HepG2 (cell line): ENCODE measurements around the gene OR51G2. TPM values are rescaled to one million over a fixed set of nuclear protein-coding genes. Genes with fewer than 3 reads are reported as not detected.

Source experiments
- ATAC-seq: fragments of 200-7000 bp; cut with Tn5 transposase; 3 replicates; pipeline ENCODE4 v1.9.1; 2020; ENCODE audit warnings: mild to moderate bottlenecking, moderate library complexity
- BruUV-seq: library from RNA; stranded (reverse); fragments of 400-500 nt; replicated peaks from 2 replicates; lab custom pipeline; 2021; lab: Mats Ljungman, UMichigan
- CTCF ChIA-PET: fragments of 300-600 bp; formaldehyde crosslinking; extraction: SDS; loops from one replicate; lab custom pipeline; 2021; ENCODE audit warnings: low total read pairs, inconsistent platforms, low intra/inter-chr PET ratio; lab: Yijun Ruan, JAX
- POLR2A ChIA-PET: fragments of 350-600 bp; sonication (Branson Sonifier 250); formaldehyde crosslinking; loops from one replicate; lab custom pipeline; 2020; ENCODE audit warnings: antibody characterized with exemption, inconsistent platforms; lab: Yijun Ruan, JAX
- DNase-seq: peaks from one replicate; pipeline ENCODE4 v3.0.0-alpha.2; 2015; ENCODE audit warnings: low spot score
- FAIRE-seq: peaks from 3 replicates; lab custom pipeline; 2011; peaks lifted over from hg19 to GRCh38; lab: Jason Lieb, UNC
- H2AFZ ChIP-seq: one replicate; pipeline ENCODE4 v1.6.1; 2011; ENCODE audit warnings: low read length, inconsistent platforms
- H3K27ac ChIP-seq: fragments of 300-600 bp; 3 replicates; pipeline ENCODE4 v1.8.0; 2011; ENCODE audit warnings: mixed run types, mild to moderate bottlenecking, mixed read lengths, low read length, inconsistent platforms; ENCODE audit not compliant: insufficient read depth; ENCODE audit errors: extremely low read length
- H3K27me3 ChIP-seq, 2 experiments: fragments of 200-600 bp in 1 of 2; 2 replicates in 1 of 2; 3 replicates in 1 of 2; pipeline versions ENCODE4 v1.6.0 to v1.8.0; 2011; ENCODE audit warnings: low read length in 2 of 2, mild to moderate bottlenecking in 2 of 2, moderate library complexity in 2 of 2, inconsistent platforms in 1 of 2; ENCODE audit not compliant: insufficient read depth in 2 of 2, control insufficient read depth in 1 of 2
- H3K36me3 ChIP-seq, 2 experiments: fragments of 200-600 bp in 1 of 2; replicated peaks in 1 of 2; 2 replicates in 1 of 2; 3 replicates in 1 of 2; pipeline versions ENCODE4 v1.5.1 to v1.8.0; 2011; ENCODE audit warnings: low read length in 2 of 2, inconsistent platforms in 1 of 2; ENCODE audit not compliant: insufficient read depth in 2 of 2, control insufficient read depth in 1 of 2
- H3K4me1 ChIP-seq: 2 replicates; pipeline ENCODE4 v1.5.1; 2012; ENCODE audit warnings: low read length, inconsistent platforms; ENCODE audit not compliant: insufficient read depth
- H3K4me2 ChIP-seq: 2 replicates; pipeline ENCODE4 v1.6.0; 2011; ENCODE audit warnings: low read depth, low read length, inconsistent platforms
- H3K4me3 ChIP-seq, 3 experiments: fragments of 200-600 bp in 1 of 3; sonication (generic), shearing (Covaris generic) in 1 of 3; replicated peaks in 1 of 3; 2 replicates each; pipeline ENCODE4 v1.5.1; 2011 to 2016; ENCODE audit warnings: low read length in 3 of 3, inconsistent platforms in 2 of 3, low read depth in 2 of 3, mild to moderate bottlenecking in 2 of 3, control low read depth in 1 of 3, mixed read lengths in 1 of 3; ENCODE audit not compliant: insufficient read depth in 1 of 3
- H3K79me2 ChIP-seq: one replicate; pipeline ENCODE4 v1.6.1; 2011; ENCODE audit warnings: low read length, inconsistent platforms; ENCODE audit not compliant: insufficient read depth
- H3K9ac ChIP-seq: 2 replicates; pipeline ENCODE4 v1.6.0; 2011; ENCODE audit warnings: mild to moderate bottlenecking, low read depth, low read length, inconsistent platforms; ENCODE audit not compliant: insufficient read depth
- H3K9me3 ChIP-seq: 2 replicates; pipeline ENCODE4 v1.5.1; 2012; ENCODE audit warnings: mild to moderate bottlenecking, low read length
- H4K20me1 ChIP-seq: 2 replicates; pipeline ENCODE4 v1.6.0; 2011; ENCODE audit warnings: inconsistent platforms, mild to moderate bottlenecking, low read length, moderate library complexity; ENCODE audit not compliant: insufficient read depth
- CREB1 ChIP-seq, 2 experiments: fragments of 450-650 bp in 1 of 2; IDR thresholded peaks; 2 replicates each; pipeline ENCODE4 v1.6.1; 2016 to 2017; ENCODE audit warnings: control low read depth in 1 of 2, mild to moderate bottlenecking in 1 of 2, missing compliant biosample characterization in 1 of 2, missing genetic modification characterization in 1 of 2
- JDP2 ChIP-seq: sonication (generic); formaldehyde crosslinking; IDR thresholded peaks from 2 replicates; pipeline ENCODE4 v1.8.1; 2022; ENCODE audit warnings: missing genetic modification reagents, borderline replicate concordance
- KLF9 ChIP-seq: IDR thresholded peaks from 2 replicates; pipeline ENCODE4 v1.6.1; 2016; ENCODE audit warnings: low read depth
- RARG ChIP-seq: sonication (generic); formaldehyde crosslinking; IDR thresholded peaks from 2 replicates; pipeline ENCODE4 v1.4.0; 2020; ENCODE audit warnings: low read depth, mild to moderate bottlenecking, missing genetic modification reagents
- SKI ChIP-seq: fragments of 450-650 bp; IDR thresholded peaks from one replicate; pipeline ENCODE4 v1.6.1; 2018; ENCODE audit warnings: mild to moderate bottlenecking; ENCODE audit not compliant: partially characterized antibody
- SMARCE1 ChIP-seq: fragments of 450-650 bp; IDR thresholded peaks from 2 replicates; pipeline ENCODE4 v1.6.1; 2017; ENCODE audit warnings: borderline replicate concordance
- STAT5B ChIP-seq: sonication (generic); formaldehyde crosslinking; IDR thresholded peaks from 2 replicates; pipeline ENCODE4 v1.4.0; 2020; ENCODE audit warnings: missing genetic modification reagents
- U2AF1 ChIP-seq: fragments of 200-400 bp; formaldehyde crosslinking; optimal IDR thresholded peaks from 2 replicates; pipeline ENCODE3; 2017; ENCODE audit warnings: mild to moderate bottlenecking, low read depth, low read length
- ZFP36L2 ChIP-seq: sonication (generic); formaldehyde crosslinking; IDR thresholded peaks from 2 replicates; pipeline ENCODE4 v1.4.0; 2020; ENCODE audit warnings: missing genetic modification reagents
- ZNF136 ChIP-seq: sonication (generic); formaldehyde crosslinking; IDR thresholded peaks from 2 replicates; pipeline ENCODE4 v1.8.1; 2022; ENCODE audit warnings: low read depth, mild to moderate bottlenecking, moderate library complexity, missing genetic modification reagents
- ZNF547 ChIP-seq: sonication (generic); formaldehyde crosslinking; IDR thresholded peaks from 2 replicates; pipeline ENCODE4 v1.5.1; 2020; ENCODE audit warnings: mild to moderate bottlenecking, missing genetic modification reagents
- ZNF616 ChIP-seq: sonication (generic); formaldehyde crosslinking; IDR thresholded peaks from 2 replicates; pipeline ENCODE4 v1.5.0; 2020; ENCODE audit warnings: low read depth, mild to moderate bottlenecking, missing genetic modification reagents
- in situ Hi-C: cut with HindIII; loops from 2 replicates; pipeline ENCODE4 v1.10.0; 2017; ENCODE audit warnings: low pct_unique_long_range_greater_than_20kb; ENCODE audit not compliant: extremely low pct_ligation_motif_present
- intact Hi-C: fragments of 100-400 bp; cut with micrococcal nuclease; formaldehyde crosslinking; loops from one replicate; pipeline ENCODE4 v1.10.0; 2022; ENCODE audit not compliant: unreplicated experiment
- polyA plus RNA-seq, 8 experiments: library from polyadenylated mRNA; depleted of rRNA in 3 of 8; stranded (reverse) in 7 of 8; unstranded in 1 of 8; fragments of >200 nt; fragmentation: Illumina TruSeq in 4 of 8; extraction: Trizol in 4 of 8; gene quantifications; 2 replicates each; pipeline versions ENCODE4 v1.2.1 to v1.2.3, GENCODE V29; 2011 to 2016; ENCODE audit warnings: low read depth in 4 of 8, missing spikeins in 1 of 8, mixed read lengths in 1 of 8; ENCODE audit not compliant: insufficient read depth in 1 of 8
- total RNA-seq, 5 experiments: library from RNA; depleted of rRNA; stranded (reverse); fragments of >200 nt; fragmentation: Illumina TruSeq; extraction: Trizol; gene quantifications; 2 replicates each; pipeline ENCODE4 v1.2.3, GENCODE V29; 2016; ENCODE audit warnings: low read depth in 1 of 5
- TF ChIP-seq, protein P1 (sequence below): sonication (generic); formaldehyde crosslinking; IDR thresholded peaks from 2 replicates; pipeline ENCODE4 v1.5.0; 2020; ENCODE audit warnings: missing genetic modification reagents
- TF ChIP-seq, protein P2 (sequence below): sonication (generic); formaldehyde crosslinking; IDR thresholded peaks from 2 replicates; pipeline ENCODE4 v1.4.0; 2020; ENCODE audit warnings: missing genetic modification reagents, borderline replicate concordance
- TF ChIP-seq, protein P3 (sequence below): sonication (generic); formaldehyde crosslinking; IDR thresholded peaks from 2 replicates; pipeline ENCODE4 v1.8.1; 2023; ENCODE audit warnings: mild to moderate bottlenecking, missing genetic modification reagents
- TF ChIP-seq, protein P4 (sequence below): sonication (generic); formaldehyde crosslinking; conservative IDR thresholded peaks from 2 replicates; pipeline ENCODE4 v1.5.0; 2020; ENCODE audit warnings: missing genetic modification reagents
- TF ChIP-seq, protein P5 (sequence below): IDR thresholded peaks from 2 replicates; pipeline ENCODE4 v1.6.1; 2016; ENCODE audit warnings: missing compliant biosample characterization, missing genetic modification reagents, borderline replicate concordance

The OR51G2 gene
- total and polyA plus RNA-seq, 2 of the 13 experiments (the other 11 are each of a cell fraction or from before 2014, with no cell fraction given), result not detected

DNA sequence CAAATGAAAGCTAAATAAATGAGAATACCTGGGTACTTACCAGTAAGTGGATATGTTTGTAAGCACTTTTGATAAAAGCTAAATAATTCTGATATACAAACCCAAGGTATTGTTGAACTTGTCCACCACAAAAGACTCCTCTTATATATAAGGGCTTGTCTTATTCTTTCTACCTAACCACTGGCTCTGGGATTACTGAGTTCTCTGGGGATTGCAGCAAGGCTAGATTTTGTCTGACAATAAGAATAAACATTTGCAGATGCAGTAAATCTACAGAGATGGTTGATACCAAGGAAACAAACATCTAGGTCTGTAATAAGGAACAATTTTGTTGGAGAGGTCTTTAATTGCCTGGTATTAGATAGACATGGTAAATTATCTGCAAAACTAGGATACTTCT, 28.4 kb upstream of the OR51G2 start, which contains the start of gene OR51A4:
OR51A4 (minus strand) TSS at position 101 of the 400 bp plus-strand sequence. CDS start 505 bp downstream, outside the sequence.
- no TSS peak for BruUV-seq
- in situ Hi-C loops, result no loop called here

More for the DNA sequence above, 28.4 kb upstream of the OR51G2 start, which contains the start of gene OR51A4:
- no peak for FAIRE-seq
- intact Hi-C loops, result no loop called here
- H3K9ac ChIP-seq, result no peak within 1 kb of the TSS
- H3K27ac ChIP-seq, result no peak within 1 kb of the TSS
- H3K9me3 ChIP-seq, result no peaks in the 10 kb centered on the region
- DNase-seq, result no peak
- no peaks in the 10 kb centered on the region for H3K4me1 ChIP-seq
- H3K27me3 ChIP-seq, result no peaks in the 10 kb centered on the region
- H2AFZ ChIP-seq, result no peak within 1 kb of the TSS
- H3K79me2 ChIP-seq, result no peaks in the 10 kb centered on the region
- H3K36me3 ChIP-seq, result no peaks in the 10 kb centered on the region
- no peak for TF ChIP-seq U2AF1
- TF ChIP-seq CREB1 (IDR thresholded peaks at IDR 0.05), result no peak
- TF ChIP-seq CREB1 (CRISPR knock-in tag; IDR thresholded peaks at IDR 0.05), result no peak
- TF ChIP-seq RARG (CRISPR knock-in tag), result no peak
- no peak for TF ChIP-seq STAT5B (CRISPR knock-in tag)
- no peak for TF ChIP-seq KLF9 (CRISPR knock-in tag)
- TF ChIP-seq, protein P1, sequence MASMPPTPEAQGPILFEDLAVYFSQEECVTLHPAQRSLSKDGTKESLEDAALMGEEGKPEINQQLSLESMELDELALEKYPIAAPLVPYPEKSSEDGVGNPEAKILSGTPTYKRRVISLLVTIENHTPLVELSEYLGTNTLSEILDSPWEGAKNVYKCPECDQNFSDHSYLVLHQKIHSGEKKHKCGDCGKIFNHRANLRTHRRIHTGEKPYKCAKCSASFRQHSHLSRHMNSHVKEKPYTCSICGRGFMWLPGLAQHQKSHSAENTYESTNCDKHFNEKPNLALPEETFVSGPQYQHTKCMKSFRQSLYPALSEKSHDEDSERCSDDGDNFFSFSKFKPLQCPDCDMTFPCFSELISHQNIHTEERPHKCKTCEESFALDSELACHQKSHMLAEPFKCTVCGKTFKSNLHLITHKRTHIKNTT (CRISPR knock-in tag), result no peak
- TF ChIP-seq, protein P2, sequence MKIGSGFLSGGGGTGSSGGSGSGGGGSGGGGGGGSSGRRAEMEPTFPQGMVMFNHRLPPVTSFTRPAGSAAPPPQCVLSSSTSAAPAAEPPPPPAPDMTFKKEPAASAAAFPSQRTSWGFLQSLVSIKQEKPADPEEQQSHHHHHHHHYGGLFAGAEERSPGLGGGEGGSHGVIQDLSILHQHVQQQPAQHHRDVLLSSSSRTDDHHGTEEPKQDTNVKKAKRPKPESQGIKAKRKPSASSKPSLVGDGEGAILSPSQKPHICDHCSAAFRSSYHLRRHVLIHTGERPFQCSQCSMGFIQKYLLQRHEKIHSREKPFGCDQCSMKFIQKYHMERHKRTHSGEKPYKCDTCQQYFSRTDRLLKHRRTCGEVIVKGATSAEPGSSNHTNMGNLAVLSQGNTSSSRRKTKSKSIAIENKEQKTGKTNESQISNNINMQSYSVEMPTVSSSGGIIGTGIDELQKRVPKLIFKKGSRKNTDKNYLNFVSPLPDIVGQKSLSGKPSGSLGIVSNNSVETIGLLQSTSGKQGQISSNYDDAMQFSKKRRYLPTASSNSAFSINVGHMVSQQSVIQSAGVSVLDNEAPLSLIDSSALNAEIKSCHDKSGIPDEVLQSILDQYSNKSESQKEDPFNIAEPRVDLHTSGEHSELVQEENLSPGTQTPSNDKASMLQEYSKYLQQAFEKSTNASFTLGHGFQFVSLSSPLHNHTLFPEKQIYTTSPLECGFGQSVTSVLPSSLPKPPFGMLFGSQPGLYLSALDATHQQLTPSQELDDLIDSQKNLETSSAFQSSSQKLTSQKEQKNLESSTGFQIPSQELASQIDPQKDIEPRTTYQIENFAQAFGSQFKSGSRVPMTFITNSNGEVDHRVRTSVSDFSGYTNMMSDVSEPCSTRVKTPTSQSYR, result no peak
- no peak for TF ChIP-seq ZNF616 (CRISPR knock-in tag)
- TF ChIP-seq, protein P3, sequence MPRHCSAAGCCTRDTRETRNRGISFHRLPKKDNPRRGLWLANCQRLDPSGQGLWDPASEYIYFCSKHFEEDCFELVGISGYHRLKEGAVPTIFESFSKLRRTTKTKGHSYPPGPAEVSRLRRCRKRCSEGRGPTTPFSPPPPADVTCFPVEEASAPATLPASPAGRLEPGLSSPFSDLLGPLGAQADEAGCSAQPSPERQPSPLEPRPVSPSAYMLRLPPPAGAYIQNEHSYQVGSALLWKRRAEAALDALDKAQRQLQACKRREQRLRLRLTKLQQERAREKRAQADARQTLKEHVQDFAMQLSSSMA, result no peak
- no peak for TF ChIP-seq ZNF547
- TF ChIP-seq SMARCE1, result no peak
- TF ChIP-seq ZNF136 (CRISPR knock-in tag), result no peak
- TF ChIP-seq, protein P4, sequence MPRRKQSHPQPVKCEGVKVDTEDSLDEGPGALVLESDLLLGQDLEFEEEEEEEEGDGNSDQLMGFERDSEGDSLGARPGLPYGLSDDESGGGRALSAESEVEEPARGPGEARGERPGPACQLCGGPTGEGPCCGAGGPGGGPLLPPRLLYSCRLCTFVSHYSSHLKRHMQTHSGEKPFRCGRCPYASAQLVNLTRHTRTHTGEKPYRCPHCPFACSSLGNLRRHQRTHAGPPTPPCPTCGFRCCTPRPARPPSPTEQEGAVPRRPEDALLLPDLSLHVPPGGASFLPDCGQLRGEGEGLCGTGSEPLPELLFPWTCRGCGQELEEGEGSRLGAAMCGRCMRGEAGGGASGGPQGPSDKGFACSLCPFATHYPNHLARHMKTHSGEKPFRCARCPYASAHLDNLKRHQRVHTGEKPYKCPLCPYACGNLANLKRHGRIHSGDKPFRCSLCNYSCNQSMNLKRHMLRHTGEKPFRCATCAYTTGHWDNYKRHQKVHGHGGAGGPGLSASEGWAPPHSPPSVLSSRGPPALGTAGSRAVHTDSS, result no peak
- no peak for TF ChIP-seq ZFP36L2
- TF ChIP-seq, protein P5, sequence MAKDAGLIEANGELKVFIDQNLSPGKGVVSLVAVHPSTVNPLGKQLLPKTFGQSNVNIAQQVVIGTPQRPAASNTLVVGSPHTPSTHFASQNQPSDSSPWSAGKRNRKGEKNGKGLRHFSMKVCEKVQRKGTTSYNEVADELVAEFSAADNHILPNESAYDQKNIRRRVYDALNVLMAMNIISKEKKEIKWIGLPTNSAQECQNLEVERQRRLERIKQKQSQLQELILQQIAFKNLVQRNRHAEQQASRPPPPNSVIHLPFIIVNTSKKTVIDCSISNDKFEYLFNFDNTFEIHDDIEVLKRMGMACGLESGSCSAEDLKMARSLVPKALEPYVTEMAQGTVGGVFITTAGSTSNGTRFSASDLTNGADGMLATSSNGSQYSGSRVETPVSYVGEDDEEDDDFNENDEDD (CRISPR knock-in tag), result no peak
- TF ChIP-seq JDP2 (CRISPR knock-in tag), result no peak
- TF ChIP-seq SKI, result no peak
- H3K4me3 ChIP-seq, result no peak within 1 kb of the TSS
- no peak for ATAC-seq
- ChIA-PET CTCF (no interaction called here), POLR2A (no interaction called here)
- no peak within 1 kb of the TSS for H3K4me2 ChIP-seq
- no peaks in the 10 kb centered on the region for H4K20me1 ChIP-seq
